ENCODE results near the gene H6PD.

The H6PD gene, protein sequence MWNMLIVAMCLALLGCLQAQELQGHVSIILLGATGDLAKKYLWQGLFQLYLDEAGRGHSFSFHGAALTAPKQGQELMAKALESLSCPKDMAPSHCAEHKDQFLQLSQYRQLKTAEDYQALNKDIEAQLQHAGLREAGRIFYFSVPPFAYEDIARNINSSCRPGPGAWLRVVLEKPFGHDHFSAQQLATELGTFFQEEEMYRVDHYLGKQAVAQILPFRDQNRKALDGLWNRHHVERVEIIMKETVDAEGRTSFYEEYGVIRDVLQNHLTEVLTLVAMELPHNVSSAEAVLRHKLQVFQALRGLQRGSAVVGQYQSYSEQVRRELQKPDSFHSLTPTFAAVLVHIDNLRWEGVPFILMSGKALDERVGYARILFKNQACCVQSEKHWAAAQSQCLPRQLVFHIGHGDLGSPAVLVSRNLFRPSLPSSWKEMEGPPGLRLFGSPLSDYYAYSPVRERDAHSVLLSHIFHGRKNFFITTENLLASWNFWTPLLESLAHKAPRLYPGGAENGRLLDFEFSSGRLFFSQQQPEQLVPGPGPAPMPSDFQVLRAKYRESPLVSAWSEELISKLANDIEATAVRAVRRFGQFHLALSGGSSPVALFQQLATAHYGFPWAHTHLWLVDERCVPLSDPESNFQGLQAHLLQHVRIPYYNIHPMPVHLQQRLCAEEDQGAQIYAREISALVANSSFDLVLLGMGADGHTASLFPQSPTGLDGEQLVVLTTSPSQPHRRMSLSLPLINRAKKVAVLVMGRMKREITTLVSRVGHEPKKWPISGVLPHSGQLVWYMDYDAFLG

DNA sequence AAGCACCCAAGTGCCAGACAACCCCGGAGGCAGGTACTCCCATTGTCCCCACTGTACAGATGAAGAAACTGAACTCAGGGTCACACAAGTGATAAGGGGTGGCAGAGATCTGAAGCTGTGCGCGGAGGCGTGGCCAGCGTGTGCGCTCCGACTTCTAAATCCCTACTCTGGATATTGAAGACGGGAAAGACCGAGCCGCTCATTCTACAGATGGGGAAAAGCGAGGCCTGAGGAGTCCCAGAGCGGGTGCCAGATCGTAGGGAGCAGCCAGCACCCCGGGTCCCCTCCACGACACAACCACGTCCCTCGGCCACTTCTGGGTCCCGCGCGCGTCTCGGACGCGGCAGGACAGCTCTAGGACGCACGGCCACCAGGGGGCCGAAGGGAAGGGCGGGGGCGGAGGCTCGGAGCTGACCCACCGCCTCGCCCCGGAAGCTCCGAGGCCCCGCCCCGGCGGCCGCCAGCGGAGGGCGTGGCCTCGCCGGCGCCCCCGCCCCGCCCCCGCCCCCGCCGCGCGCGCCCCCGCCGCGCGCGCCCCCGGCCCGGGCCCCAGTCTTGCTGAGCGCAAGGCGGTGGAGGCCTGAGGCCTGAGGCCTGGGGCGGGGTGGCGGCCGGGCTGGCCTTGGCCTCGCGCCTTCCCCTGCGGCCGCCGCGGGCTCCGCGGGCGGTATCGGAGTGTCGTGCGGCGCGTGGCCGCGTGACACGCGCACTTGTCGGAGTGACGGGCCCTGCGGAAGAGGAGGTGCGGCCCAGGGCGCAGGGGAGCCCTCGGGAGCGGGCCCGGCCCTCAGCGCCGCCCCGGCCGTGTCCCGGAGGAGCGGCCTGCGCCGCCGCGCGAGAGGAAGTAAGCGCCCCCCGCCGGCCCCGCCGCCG is at the start of gene H6PD:
H6PD (plus strand) TSS at position 552 of the 873 bp plus-strand sequence. CDS start 10,161 bp downstream, outside the sequence.
- peak; percentile 78 for DNase-seq

DNA sequence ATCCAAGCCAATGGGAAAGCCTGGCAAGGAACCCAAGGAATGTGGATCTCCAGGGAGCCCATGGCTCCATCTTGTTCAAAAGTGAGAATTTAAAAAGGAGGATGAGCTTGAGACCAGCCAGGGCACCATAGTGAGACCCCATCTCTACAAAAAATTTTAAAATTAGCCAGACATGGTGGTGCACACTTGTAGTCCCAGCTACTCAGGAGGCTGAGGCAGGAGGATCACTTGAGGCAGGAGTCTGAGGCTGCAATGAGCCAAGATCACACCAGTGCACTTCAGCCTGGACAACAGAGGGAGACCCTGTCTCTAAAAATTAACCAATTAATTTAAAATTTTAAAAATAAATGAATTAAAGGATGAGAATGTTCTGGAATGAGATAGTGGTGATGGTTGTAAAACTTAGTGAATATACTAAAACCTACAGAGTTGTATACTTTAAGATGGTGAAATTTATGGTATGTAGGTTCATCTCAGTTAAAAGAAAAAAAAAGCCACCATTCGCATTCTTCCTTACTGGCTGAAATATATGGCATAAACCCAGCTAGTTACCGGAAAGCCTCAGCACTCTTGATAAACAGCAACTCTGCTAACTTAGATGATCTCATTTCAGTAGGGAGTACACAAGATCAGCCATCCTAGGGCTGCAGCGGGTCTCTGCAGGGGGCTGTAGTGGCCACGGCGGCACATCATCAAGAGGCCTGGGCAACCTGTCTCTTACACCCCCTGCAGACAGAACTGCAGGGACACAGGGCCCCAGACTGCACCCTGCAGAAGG is 48.3 kb upstream of the H6PD start:
- no peak for DNase-seq

DNA sequence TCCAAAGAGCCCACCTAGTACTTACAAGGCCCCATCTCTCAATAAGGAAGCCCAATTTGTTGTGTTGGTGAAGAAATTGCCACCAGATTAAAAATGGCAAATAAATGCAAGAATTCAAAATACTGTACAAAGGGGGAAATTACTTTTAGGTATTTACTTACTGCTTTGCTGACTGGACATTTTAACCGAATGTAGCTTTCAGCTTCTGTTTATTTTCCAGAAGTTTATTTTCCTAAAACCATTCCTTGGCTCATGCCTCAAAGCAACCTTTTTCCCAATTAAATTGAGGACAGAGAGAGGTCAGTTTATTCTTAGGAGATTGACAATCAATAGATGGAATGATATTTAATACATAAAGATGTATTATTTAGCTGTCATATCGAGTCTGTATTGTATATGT is 47.6 kb upstream of the H6PD start:
- DNase-seq, result no peak

DNA sequence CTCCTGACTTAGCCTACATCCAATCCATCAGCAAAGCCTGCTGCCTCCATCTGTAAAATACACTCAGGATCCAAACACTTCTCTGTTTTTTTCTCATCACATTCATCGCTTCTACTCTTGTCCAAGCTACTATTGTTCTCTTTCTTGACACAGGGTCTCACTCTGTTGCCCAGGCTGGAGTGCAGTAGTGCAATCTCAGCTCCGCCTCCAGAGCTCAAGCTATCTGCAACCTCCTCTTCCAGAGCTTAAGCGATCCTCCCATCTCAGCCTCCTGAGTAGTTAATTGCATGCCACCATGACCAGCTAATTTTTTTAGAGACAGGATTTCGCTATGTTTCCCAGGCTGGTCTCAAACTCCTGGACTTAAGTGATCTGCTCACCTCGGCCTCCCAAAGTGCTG is 44.3 kb upstream of the H6PD start:
- no peak for DNase-seq

DNA sequence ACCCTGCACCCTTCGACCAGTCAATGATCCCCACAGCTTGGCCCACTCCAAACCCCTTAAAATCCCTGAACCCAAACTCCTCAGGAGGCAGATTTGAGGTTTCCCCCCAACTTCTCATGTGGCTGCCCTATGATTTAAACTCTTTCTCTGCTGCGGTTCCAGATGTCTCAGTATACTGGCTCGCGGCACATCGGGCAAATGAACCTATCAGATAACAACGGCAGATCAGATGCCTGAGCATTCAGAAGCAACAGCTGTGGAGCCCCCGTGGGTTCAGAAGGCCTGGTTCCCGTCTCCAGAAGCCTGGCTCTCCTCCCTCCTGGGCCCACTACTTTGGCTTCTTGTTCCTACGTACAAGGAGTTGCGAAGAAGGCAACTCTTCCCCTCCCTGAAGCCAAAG is 43.3 kb upstream of the H6PD start:
- DNase-seq, result no peak

DNA sequence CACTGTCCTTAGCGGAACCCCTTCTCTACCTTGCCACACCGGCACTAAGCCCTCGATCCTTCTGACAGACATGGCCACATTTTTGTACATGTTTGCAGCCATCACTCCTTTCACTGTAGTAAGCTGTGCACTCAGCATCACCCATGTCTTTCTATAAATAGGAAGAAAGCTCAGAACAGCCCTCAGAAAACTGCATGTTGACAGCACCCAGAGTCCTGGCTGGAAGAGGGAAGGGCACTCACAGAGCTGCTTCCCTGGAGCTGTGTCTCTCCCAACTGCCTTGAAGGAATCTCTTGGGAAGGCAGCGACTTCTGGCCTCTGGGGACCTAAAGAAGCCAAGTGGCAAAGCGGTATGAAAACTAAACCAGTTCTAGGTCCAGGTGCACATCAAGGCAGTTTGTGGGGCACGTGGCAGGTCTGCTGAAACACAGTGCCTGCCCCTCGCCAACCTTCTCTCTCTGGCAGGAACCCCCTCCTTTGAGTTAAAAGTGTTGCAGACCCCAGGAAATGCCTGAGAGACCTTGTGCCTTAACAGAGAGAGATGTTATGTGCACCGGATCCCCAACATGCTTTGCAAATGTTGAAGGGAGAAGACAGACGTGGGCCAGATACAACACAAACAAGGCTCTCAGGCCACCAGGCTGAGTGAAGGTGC is 41.9 kb upstream of the H6PD start:
- no peak for DNase-seq

DNA sequence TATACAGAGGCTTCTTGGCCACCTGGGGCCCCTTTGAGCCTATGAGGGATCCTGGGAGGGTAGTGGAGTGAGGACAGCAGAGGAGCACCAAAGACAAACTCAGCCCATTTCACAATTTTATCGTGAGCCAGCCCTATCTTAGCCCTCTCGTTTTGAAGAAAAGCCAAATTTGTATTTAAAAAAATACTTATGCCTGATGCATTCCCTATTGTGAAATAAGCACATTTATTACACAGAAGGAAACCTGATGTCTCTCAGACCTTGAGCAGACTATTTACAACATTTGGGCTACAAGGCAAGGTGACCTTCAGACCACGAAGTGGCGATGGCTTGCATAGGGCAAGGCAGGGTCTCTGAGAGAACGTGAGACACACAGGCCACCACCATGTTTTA is 41.3 kb upstream of the H6PD start:
- no peak for DNase-seq

DNA sequence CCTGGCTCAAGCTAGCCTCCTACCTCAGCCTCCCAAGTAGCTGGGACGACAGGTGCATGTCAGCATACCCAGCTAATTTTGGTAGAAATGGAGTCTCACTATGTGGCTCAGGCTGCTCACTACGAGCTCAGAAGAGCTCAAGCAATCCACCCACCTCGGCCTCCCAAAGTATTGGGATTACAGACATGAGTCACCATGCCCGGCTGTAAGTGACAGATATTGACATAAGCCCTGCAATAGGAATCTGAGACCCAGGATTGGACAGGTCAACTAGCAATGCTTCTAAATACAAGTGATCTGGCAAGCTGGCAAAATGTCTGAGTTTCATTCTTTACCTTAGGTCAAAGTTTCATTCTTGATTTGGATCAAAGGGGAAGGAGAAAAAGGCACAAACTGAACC is 40.5 kb upstream of the H6PD start:
- no peak for DNase-seq

DNA sequence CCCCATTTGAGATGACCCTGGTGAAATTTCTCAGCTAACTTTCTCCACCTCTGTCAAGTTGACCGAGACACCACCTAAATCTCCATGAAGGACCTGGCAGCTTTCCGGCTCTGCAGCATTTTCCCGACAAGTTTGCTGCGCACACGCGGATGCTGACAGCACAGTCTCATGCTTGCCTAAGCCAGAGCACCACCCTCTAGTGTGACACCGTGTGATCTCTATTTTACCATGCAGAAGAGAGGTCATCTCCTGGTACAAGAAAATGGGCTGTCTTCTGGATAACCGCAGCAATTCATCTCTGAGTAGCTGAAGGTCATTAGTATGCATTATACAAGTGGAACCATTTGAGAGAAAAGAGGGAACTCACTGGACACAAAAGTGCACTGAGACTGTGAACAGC is 38.9 kb upstream of the H6PD start:
- no peak for DNase-seq

DNA sequence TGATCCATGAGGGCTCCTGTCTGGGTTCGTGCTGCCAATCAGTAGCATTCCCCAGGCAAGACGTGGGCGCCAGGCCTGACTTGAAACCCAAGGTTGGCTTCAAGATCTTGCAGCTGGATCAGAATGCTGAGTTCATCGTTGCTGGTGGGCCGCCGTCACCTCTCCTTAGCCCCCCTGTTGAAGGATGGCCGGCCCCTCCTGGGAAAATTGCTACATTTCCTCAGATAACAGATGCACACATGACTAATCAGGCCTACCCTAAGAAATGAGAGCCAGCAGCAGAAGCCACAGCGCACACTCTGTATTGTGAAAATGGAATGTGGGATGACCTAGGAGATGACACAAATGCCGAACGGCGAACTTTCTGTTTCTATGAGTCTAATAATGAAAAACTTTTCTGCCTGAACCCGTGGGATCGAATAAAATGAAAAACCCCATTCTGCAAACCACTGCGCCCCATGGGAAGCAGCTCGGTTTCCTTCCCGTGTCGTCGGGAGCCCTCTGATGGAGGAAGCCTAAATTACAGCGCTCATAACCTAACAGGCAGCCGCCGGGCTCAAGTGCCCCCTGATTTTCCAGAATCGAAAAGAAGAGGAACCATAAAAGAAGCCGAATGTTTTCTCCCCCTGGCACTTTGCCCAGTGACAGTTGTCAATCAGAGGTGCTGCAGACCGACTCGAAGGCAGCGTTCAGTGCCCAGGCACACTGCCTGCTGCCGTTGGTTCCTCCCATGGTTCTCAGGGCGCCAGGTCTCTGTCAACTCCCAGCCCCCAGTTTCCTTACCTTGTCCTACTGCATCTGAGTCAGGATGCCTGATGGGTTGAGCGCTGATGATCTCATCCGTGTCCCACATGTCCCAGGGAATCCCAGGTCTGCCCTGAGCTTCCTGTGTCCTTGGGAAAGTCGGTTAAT is 38.2 kb upstream of the H6PD start:
- peak; percentile 81 for DNase-seq

DNA sequence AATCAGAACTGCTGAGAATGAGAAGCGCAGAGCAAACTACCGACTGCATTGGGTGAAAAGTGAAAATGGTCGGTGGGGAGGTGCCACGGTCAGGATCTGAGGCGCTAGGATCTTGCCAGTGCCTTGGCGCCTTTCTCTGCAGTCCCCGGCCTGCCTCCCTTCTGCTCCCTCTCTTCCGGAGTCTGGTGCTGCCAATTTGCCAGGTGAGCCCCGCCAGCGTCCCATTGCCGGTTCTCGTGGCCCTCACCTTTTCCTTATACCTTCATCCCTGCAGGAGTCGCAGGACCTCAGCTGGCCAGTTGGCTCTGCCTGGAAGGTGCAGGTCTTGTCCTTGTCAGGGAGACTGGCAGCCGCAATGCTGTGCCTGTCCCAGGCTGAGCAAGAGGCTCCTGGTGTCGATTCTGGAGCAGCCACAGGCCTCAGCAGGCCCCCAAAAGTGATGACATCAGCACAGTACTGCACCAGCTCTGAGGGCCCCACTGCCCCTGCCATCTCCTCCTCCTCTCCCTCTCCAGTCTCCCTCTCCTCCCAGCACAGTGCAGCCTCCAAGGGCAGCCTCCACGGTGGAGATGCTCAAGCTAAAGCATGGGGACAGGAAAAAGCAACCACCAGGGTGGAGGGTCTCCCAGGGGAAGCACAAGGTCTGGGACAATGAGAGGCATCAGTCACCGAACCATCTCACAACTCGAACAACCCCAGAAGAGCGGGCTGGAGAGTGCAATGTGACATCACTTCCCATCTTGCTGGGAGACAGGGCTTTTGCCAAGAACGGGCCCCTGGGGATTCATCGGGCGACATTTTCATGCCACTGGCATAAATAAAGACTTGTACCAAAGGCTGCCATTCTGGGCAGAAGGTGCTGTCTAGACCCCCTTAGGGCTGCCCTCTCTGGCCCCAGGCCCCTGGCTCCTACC is 37.1 kb upstream of the H6PD start:
- DNase-seq, result no peak

DNA sequence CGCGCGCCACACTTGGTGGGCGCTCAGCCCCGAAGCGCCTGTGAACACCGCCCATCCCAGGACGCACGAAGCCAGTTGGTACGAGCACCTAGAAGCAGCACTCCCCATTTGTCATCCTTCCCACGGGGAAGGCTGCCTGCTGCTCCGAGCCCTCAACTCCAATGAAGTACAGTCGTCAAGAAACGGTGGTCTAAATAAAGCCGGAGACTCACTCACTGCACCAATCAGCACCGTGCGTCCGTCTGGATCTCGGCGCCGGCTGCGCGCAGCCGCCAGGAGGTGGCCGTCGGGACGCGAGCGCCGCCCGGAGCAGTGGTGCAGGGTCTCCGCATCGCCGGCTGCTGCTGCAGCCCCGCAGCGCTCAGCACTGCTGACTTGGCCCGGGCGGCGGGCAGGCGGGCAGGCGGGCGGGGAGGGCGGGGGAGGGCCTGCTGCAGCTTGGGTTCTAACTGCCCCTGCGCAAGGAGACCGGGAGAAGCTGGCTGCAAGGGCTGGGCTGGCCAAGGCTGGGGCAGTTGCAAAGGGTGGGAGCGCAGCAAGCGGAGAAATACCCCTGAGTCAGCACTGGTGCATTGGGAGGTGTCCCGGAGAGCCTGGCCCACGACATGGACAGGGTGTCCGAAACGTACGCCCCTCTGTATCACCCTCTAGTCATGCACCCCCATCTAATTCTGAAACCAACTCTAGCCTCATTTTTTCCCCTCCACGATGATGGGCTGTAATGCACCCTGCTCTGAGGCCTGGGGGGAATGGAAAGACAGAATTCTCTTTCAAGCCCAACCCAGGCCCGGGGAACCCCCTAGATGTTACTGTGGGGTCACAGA is 35.8 kb upstream of the H6PD start:
- peak; percentile 39 for DNase-seq

DNA sequence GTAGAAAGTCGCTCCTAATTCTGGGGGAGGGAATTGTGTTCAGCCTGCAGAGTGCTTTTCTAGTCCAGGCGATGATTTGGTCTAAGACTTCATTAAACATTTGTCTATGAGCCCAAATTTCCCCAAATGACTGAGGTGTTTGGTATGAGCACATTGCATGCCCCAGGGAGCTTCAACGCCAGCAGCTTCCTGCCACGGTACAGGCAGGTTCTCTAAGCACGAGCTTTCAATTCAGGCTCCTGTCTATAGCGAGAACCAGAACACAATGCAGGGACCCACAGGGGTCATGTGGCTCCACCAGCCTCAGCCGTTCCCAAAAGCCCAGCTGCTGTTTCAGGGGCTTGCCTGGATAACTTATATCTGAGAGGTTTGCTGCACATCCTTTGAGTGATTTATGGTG is 34.1 kb upstream of the H6PD start:
- DNase-seq, result no peak

DNA sequence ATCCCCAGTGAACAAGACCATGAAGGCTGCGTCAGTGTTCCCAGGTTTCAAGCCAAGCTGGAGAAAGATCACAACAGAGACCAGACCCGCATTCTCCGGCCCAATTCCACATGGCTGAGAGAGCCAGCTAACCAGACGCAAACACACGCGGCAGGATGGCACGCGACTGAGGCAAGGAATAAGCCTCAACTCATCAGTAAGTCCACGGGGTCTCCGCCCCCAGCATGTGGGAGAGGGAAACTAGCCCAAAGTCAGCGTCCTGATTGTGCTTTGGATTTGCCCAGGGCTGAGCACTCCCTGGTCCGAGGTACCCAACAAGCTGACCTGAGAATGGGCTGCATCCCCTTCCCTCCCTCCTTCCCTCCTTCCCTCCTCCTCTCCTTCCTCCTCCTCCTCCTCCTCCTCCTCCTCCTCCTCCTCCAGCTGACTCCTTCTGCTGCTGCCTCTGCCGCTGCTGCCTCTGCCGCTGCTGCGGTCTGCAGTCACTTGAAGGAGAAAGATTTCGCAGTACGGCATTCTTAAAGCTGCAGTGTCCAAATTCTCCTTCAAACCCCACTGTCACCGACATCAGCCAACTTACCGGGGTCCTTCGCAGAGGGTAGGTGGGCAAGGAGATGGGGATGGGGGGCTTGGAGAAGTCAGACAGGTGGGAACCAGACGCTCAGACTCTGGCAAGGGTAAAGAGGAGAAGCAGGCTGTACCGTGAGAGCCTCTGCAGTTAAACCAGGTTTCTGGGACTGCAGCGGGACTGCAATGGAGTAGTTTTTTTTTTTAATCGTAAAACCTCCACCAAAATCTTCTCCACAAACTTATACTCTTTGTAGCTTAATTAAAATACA is 33.0 kb upstream of the H6PD start:
- DNase-seq, result peak; percentile 30

DNA sequence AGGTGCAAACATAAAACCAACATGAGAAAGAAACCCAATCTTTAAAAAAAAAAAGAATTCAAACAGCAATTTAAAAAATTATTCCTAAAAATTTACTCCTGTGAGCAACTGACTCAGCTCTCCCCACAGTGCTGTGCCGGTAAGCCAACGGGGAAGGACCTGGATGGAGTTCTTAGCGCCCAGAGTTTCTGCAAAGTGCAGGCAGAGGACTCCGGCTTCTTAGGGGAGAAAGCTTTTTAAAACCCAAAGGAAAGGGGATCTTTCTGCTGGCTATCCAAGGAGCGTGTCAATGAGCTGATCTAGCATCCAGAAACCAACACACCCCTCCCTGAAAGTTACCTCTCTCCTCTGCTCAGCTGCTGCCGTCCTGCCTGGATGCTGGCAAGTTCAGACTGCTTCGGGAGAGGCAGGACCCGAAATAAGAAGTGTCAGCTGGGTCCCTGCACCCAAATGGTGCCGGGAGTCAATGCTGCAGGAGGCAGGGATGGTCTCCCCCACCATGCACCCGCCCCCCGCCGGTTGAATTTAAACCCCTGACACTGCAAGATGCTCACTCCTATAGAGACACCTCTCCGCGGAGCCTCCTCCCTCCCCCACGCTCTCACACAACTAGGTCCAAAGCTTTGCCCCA is 32.2 kb upstream of the H6PD start:
- no peak for DNase-seq

DNA sequence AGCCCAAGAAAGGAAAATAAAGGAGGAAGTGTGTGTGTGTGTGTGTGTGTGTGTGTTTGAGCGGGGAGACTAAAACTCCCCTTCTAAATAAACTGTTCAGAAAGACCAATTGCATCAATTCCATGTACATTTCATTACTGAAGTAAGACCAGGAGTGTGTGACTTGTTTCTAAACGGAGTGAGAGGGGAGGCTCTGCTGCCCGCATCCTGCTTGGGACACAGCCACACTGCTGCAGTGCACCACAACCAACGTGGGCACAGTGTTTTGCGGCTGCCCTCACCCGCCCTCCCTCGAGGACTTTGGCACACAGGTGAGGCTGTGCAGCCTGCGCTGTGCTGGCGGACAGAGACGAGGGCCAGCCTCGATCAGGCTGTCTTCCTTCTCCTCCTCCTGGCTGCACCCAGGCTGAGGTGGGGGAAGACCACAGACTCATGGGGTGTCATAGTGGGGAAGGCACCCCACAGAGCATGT is 31.0 kb upstream of the H6PD start:
- peak; percentile 46 for DNase-seq

DNA sequence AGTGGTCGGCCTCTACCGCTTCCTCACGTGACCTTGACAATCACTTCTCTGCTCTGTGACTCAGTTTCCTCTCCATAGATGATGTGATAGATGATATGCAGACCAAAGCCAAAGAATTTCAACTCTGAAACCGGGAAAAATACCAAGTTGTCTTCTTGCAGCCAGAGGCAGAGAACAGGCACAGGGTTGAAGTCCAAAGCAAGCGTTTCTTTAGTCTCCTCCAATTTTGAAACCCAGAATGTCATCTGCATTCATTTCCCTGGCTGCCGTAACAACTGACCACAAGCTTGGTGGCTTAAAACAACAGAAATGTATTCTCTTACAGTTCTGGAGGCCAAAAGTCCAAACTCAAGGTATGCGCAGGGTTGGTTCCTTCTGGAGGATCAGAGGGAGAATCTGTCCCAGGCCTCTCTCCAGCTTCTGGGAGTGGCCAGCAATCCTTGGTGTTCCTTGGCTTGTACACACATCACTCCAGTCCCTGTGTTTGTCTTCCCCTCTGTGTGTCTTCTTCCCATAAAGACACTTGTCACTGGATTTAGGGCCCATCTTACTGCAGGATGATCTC is 30.3 kb upstream of the H6PD start:
- DNase-seq, result no peak
